ENCODE data around the gene DIO1. TPM values are rescaled to one million over a fixed set of nuclear protein-coding genes. Genes with fewer than 3 reads are reported as not detected.

Gene DIO1
- total RNA-seq, 1 experiment from 2014 or later: not detected

- no peak for DNase-seq (ENCODE audit: low read depth, low spot score)
- in situ Hi-C loops (cut with HindIII; ENCODE audit: low pct_unique_long_range_greater_than_20kb, low sequenced_read_pairs): no loop called here
Measured at GRCh38 chr1:53890522-53890941, 3.5 kb upstream of the DIO1 start.

GRCh38 chr1:53891018-53891417, 3.0 kb upstream of the DIO1 start:
- in situ Hi-C loops (cut with HindIII; ENCODE audit: low pct_unique_long_range_greater_than_20kb, low sequenced_read_pairs): no loop called here
- no peak for DNase-seq (ENCODE audit: low read depth, low spot score)

GRCh38 chr1:53891678-53892077, 2.3 kb upstream of the DIO1 start:
- peak; percentile 9 for DNase-seq (ENCODE audit: low read depth, low spot score)
- in situ Hi-C loops (cut with HindIII; ENCODE audit: low pct_unique_long_range_greater_than_20kb, low sequenced_read_pairs): no loop called here

- in situ Hi-C loops (cut with HindIII; ENCODE audit: low pct_unique_long_range_greater_than_20kb, low sequenced_read_pairs): no loop called here
- DNase-seq (ENCODE audit: low read depth, low spot score): no peak
Measured at GRCh38 chr1:53892911-53893310, 1.1 kb upstream of the DIO1 start.

- no peak for DNase-seq (ENCODE audit: low read depth, low spot score)
- in situ Hi-C loops (cut with HindIII; ENCODE audit: low pct_unique_long_range_greater_than_20kb, low sequenced_read_pairs): no loop called here
Measured at GRCh38 chr1:53894644-53895043, 657 bp downstream of the DIO1 start.

- DNase-seq (ENCODE audit: low read depth, low spot score): no peak
- in situ Hi-C loops (cut with HindIII; ENCODE audit: low pct_unique_long_range_greater_than_20kb, low sequenced_read_pairs): no loop called here
Measured at GRCh38 chr1:53895421-53895820, 1.4 kb downstream of the DIO1 start.

- in situ Hi-C loops (cut with HindIII; ENCODE audit: low pct_unique_long_range_greater_than_20kb, low sequenced_read_pairs): no loop called here
- DNase-seq (ENCODE audit: low read depth, low spot score): peak; percentile 60
Measured at GRCh38 chr1:53896635-53897229, 2.7 kb downstream of the DIO1 start.

- no peak for DNase-seq (ENCODE audit: low read depth, low spot score)
- in situ Hi-C loops (cut with HindIII; ENCODE audit: low pct_unique_long_range_greater_than_20kb, low sequenced_read_pairs): no loop called here
Measured at GRCh38 chr1:53899206-53899628, 5.2 kb downstream of the DIO1 start.

GRCh38 chr1:53899708-53900107, 5.7 kb downstream of the DIO1 start:
- in situ Hi-C loops (cut with HindIII; ENCODE audit: low pct_unique_long_range_greater_than_20kb, low sequenced_read_pairs): no loop called here
- no peak for DNase-seq (ENCODE audit: low read depth, low spot score)

- in situ Hi-C loops (cut with HindIII; ENCODE audit: low pct_unique_long_range_greater_than_20kb, low sequenced_read_pairs): no loop called here
- no peak for DNase-seq (ENCODE audit: low read depth, low spot score)
Measured at GRCh38 chr1:53902235-53903138, 8.5 kb downstream of the DIO1 start.

GRCh38 chr1:53905509-53905908, 11.5 kb downstream of the DIO1 start:
- no peak for DNase-seq (ENCODE audit: low read depth, low spot score)
- in situ Hi-C loops (cut with HindIII; ENCODE audit: low pct_unique_long_range_greater_than_20kb, low sequenced_read_pairs): no loop called here

GRCh38 chr1:53906121-53906520, 12.1 kb downstream of the DIO1 start:
- in situ Hi-C loops (cut with HindIII; ENCODE audit: low pct_unique_long_range_greater_than_20kb, low sequenced_read_pairs): no loop called here

GRCh38 chr1:53909946-53910345, 16.0 kb downstream of the DIO1 start:
- in situ Hi-C loops (cut with HindIII; ENCODE audit: low pct_unique_long_range_greater_than_20kb, low sequenced_read_pairs): no loop called here
- no peak for DNase-seq (ENCODE audit: low read depth, low spot score)

More at GRCh38 chr1:53906121-53906520, 12.1 kb downstream of the DIO1 start:
- DNase-seq (ENCODE audit: low read depth, low spot score): no peak

GRCh38 chr1:53911442-53911841, 17.5 kb downstream of the DIO1 start:
- in situ Hi-C loops (cut with HindIII; ENCODE audit: low pct_unique_long_range_greater_than_20kb, low sequenced_read_pairs): no loop called here
- no peak for DNase-seq (ENCODE audit: low read depth, low spot score)

GRCh38 chr1:53913352-53914033, 19.5 kb downstream of the DIO1 start:
- no peak for DNase-seq (ENCODE audit: low read depth, low spot score)
- in situ Hi-C loops (cut with HindIII; ENCODE audit: low pct_unique_long_range_greater_than_20kb, low sequenced_read_pairs): no loop called here

GRCh38 chr1:53918343-53918742, 24.4 kb downstream of the DIO1 start:
- DNase-seq (ENCODE audit: low read depth, low spot score): no peak
- in situ Hi-C loops (cut with HindIII; ENCODE audit: low pct_unique_long_range_greater_than_20kb, low sequenced_read_pairs): no loop called here

- DNase-seq (ENCODE audit: low read depth, low spot score): no peak
Measured at GRCh38 chr1:53919675-53920066, 25.7 kb downstream of the DIO1 start.

GRCh38 chr1:53927376-53927881, 33.4 kb downstream of the DIO1 start:
- no peak for DNase-seq (ENCODE audit: low read depth, low spot score)
- in situ Hi-C loops (cut with HindIII; ENCODE audit: low pct_unique_long_range_greater_than_20kb, low sequenced_read_pairs): no loop called here

More at GRCh38 chr1:53919675-53920066, 25.7 kb downstream of the DIO1 start:
- in situ Hi-C loops (cut with HindIII; ENCODE audit: low pct_unique_long_range_greater_than_20kb, low sequenced_read_pairs): no loop called here
